ENCODE data around the gene SLC2A9. TPM values are rescaled to one million over a fixed set of nuclear protein-coding genes. Genes with fewer than 3 reads are reported as not detected.

The SLC2A9 gene
- total RNA-seq, 1 donor from 2014 or later, result 4.8 TPM

DNA sequence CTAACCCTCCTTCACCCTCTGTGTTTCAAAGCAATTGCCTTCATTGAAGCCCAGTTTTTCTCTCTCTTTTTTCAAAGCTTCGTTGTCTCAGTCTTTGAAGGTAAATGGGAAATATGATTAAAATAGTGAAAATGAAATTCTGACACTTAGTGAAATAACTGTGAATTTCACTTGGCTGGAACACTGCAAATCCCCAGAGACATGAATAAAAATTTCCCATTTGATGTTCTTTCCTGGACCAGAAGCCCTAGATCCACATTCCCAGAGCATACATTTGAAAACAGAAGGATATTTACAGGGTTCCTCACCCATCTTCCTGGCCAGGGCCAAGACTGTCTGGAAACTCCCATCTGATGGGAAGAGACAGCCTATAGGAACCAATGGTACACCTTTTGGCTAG, 45.0 kb downstream of the SLC2A9 start:
- no peak overlapping the region for H3K27ac Mint-ChIP-seq
- no peak for DNase-seq (ENCODE audit: low spot score in 2 of 2, unreplicated experiment in 2 of 2)
- peaks cover 33% of the 10 kb centered on the region for H3K9me3 Mint-ChIP-seq
- H3K27me3 Mint-ChIP-seq (ENCODE audit: low read depth), result peaks cover 26% of the 10 kb centered on the region
- H3K4me3 Mint-ChIP-seq, result no peak overlapping the region
- no peaks in the 10 kb centered on the region for H3K4me1 Mint-ChIP-seq
- TF ChIP-seq, protein P1, sequence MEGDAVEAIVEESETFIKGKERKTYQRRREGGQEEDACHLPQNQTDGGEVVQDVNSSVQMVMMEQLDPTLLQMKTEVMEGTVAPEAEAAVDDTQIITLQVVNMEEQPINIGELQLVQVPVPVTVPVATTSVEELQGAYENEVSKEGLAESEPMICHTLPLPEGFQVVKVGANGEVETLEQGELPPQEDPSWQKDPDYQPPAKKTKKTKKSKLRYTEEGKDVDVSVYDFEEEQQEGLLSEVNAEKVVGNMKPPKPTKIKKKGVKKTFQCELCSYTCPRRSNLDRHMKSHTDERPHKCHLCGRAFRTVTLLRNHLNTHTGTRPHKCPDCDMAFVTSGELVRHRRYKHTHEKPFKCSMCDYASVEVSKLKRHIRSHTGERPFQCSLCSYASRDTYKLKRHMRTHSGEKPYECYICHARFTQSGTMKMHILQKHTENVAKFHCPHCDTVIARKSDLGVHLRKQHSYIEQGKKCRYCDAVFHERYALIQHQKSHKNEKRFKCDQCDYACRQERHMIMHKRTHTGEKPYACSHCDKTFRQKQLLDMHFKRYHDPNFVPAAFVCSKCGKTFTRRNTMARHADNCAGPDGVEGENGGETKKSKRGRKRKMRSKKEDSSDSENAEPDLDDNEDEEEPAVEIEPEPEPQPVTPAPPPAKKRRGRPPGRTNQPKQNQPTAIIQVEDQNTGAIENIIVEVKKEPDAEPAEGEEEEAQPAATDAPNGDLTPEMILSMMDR (IDR thresholded peaks at IDR 0.05; ENCODE audit: unreplicated experiment), result no peak
- peaks cover 5% of the 10 kb centered on the region for H3K36me3 Mint-ChIP-seq

DNA sequence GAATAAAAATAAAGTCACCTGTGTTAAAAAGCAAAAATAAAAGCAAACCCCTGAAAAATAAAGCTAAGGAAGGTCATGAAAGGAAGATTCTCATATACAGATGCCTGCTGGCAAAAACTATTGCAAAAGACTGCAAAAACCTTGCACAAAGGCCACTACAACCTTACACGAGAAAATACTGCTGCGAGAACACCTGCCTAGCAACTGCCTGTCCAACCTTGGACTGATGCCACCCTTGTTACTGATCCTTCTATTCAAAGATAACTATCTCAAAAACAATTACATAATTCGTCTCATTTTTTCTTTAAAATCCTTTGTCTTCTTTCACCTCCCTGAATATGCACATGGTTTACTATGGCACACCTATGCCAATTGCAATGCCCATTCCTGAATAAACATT, 49.6 kb downstream of the SLC2A9 start:
- Mint-ChIP-seq H3K9me3 (peaks cover 37% of the 10 kb centered on the region), H3K4me1 (no peaks in the 10 kb centered on the region), H3K36me3 (peaks cover 11% of the 10 kb centered on the region), H3K4me3 (no peak overlapping the region), H3K27ac (no peak overlapping the region), H3K27me3 (ENCODE audit: low read depth) (peaks cover 4% of the 10 kb centered on the region)
- TF ChIP-seq, protein P1 (IDR thresholded peaks at IDR 0.05; ENCODE audit: unreplicated experiment), result no peak
- no peak for DNase-seq (ENCODE audit: low spot score in 2 of 2, unreplicated experiment in 2 of 2)

GRCh38 chr4:9970399-9971011, 50.8 kb downstream of the SLC2A9 start:
- H3K4me1 Mint-ChIP-seq, result no peaks in the 10 kb centered on the region
- peaks cover 3% of the 10 kb centered on the region for H3K27me3 Mint-ChIP-seq (ENCODE audit: low read depth)

GRCh38 chr4:9969526-9970398, 51.5 kb downstream of the SLC2A9 start:
- TF ChIP-seq, protein P1 (IDR thresholded peaks at IDR 0.05; ENCODE audit: unreplicated experiment), result no peak
- peaks cover 29% of the 10 kb centered on the region for H3K9me3 Mint-ChIP-seq
- H3K4me3 Mint-ChIP-seq, result no peak overlapping the region
- H3K27ac Mint-ChIP-seq, result no peak overlapping the region
- H3K36me3 Mint-ChIP-seq, result peaks cover 11% of the 10 kb centered on the region
- DNase-seq (ENCODE audit: low spot score in 2 of 2, unreplicated experiment in 2 of 2), result no peak
- H3K27me3 Mint-ChIP-seq (ENCODE audit: low read depth), result no peaks in the 10 kb centered on the region
- H3K4me1 Mint-ChIP-seq, result no peaks in the 10 kb centered on the region

More at GRCh38 chr4:9970399-9971011, 50.8 kb downstream of the SLC2A9 start:
- Mint-ChIP-seq H3K27ac (no peak overlapping the region), H3K36me3 (peaks cover 11% of the 10 kb centered on the region), H3K4me3 (no peak overlapping the region), H3K9me3 (peaks cover 37% of the 10 kb centered on the region)
- TF ChIP-seq, protein P1 (IDR thresholded peaks at IDR 0.05; ENCODE audit: unreplicated experiment), result no peak
- DNase-seq (ENCODE audit: low spot score in 2 of 2, unreplicated experiment in 2 of 2), result no peak

GRCh38 chr4:9968472-9968871, 52.8 kb downstream of the SLC2A9 start:
- no peaks in the 10 kb centered on the region for H3K4me1 Mint-ChIP-seq
- no peak overlapping the region for H3K4me3 Mint-ChIP-seq
- DNase-seq (ENCODE audit: low spot score in 2 of 2, unreplicated experiment in 2 of 2), result no peak
- no peak overlapping the region for H3K27ac Mint-ChIP-seq
- TF ChIP-seq, protein P1 (IDR thresholded peaks at IDR 0.05; ENCODE audit: unreplicated experiment), result no peak
- H3K27me3 Mint-ChIP-seq (ENCODE audit: low read depth), result no peaks in the 10 kb centered on the region
- peaks cover 19% of the 10 kb centered on the region for H3K9me3 Mint-ChIP-seq
- H3K36me3 Mint-ChIP-seq, result peaks cover 11% of the 10 kb centered on the region
